HG03045 (cell line): ENCODE results near the gene SORCS3.

ENCODE experiments used
- ATAC-seq: cut with Tn5 transposase; IDR thresholded peaks from one replicate; pipeline ENCODE4 v1.9.1; 2021; ENCODE audit warnings: mild to moderate bottlenecking, moderate library complexity; ENCODE audit not compliant: unreplicated experiment

The SORCS3 gene

GRCh38 chr10:104641187-104641936, at the start of gene SORCS3:
SORCS3 (plus strand) TSS chr10:104641290.
- ATAC-seq: no peak

DNA sequence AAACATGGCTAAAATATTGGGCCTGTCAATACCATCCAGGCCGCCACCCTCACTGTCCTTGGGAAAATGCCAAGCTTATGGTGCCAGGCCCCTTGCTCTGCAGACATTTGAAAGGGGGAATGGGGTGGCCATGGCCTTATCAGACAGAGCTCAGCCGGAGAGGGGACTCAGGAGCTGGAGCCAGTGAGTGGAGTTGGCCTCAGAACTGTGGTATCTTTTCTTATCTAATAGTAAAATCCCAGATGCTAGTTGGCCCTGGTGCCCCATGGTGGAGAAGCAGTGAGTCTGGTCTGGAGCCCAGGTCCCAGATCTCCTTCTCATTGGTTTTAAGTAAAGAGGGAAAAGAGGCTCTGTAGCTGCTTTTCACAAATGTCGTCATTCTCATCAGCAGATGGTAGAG, 49.6 kb upstream of the SORCS3 start:
- no peak for ATAC-seq

DNA sequence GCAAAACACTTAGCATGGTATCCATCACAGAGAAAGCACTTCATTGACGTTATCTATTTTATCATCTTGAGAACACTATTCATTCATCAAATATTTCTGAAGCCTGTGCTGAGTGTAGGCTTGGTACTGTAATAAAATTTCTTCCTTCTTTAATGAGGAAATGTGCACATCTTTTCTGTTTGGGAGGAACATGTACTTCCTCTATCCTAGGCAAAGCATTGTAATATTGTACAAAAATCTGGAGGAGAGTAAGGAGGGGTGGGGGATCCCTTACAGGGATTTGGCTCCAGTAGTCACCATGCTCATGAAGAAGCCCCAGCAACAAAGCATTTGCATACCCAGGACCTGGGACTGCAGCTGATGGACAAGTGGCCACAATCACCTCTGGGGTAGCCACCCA, 39.9 kb upstream of the SORCS3 start:
- ATAC-seq: no peak

DNA sequence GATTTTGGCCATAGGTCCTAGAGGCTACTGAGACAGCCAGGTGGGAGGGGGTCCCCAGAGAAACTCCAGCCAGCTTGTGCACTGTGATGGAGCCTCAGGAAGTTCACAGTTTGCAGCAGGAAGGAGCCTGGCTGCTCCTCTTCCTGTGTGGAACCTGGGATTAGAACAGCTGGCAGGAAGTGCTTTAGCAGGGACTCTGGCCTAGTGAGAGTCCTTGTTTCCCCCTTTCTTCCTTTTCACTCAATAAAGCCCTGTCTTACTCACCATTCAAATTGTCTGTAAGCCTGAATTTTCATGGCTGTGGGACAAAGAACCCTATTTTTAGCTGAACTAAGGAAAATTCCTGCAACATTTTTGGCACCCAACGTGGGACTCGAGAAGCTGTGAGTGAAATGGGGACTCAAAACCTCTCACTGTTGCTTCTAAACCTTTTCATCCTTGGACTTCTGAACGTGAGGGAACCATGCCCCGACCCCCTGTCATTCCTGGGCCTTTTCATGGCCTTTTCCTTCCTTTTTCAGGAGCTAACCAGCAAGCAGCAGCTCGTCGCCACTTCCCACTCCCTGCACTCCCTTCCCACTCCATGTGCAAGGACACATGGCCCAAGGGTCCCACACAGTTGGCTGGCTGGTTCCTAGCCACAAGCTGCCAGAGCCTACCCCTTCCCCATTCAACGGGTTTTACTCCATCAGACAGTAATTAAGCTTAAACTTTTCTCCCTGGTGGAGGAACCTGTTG, 32.8 kb upstream of the SORCS3 start:
- ATAC-seq: no peak

GRCh38 chr10:104612571-104613205, 28.4 kb upstream of the SORCS3 start:
- no peak for ATAC-seq

DNA sequence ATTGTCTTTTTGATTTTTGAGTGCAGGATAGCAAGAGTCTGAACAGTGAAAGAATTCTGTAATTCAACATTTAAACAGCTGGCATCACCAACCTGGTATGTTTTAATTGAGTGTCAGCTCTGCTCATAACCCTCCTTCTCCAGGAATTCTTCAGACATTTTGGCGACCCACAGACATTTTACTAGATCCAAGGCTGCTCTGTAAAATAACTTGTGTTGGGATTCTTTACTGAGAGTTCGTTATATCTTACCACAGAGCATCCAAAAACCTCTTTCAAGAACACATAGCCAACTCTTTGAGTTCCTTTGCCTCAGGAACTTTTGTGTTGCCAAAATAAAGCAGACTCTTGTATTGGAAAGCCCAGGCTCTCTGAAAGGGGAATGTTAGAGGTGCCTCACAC, 27.7 kb upstream of the SORCS3 start:
- no peak for ATAC-seq

GRCh38 chr10:104614245-104614831, 26.8 kb upstream of the SORCS3 start:
- no peak for ATAC-seq

DNA sequence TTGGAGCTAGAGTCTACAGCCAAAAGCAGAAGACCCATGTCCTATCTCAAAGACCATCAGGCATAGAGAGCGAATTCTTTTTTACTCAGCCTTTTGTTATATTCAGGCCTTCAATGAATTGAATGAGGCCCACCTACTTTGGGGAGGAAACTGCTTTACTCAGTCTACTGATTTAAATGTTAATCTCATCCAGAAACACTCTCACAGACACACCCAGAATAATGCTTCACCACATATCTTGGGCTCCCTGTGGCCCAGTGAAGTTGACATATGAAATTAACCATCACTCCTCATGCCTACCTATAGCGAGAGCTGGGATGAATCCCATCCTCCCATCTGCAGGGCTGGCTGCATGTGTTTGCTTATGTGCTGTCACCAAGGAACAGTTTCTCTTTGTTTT, 26.0 kb upstream of the SORCS3 start:
- ATAC-seq: no peak

GRCh38 chr10:104617831-104618230, 23.3 kb upstream of the SORCS3 start:
- no peak for ATAC-seq

DNA sequence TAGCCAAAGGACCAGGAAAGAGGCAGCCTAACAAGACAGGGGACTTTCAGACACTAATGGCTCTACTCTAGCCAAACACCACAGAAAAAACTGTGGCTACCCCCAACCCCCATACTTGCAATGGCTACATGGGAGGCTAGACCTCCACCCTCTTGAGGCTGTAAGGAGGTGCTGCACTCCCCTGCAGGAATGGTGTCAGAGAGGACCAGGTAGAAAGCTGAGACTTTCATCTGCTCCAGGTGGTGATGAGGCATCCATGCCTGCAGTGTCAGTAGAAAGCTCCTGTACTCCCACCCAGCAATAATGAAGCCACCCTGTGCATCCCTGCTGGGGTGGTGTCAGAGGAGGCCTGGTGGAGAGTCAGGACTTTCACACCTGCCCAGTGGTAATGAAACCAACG, 18.9 kb upstream of the SORCS3 start:
- ATAC-seq: no peak

GRCh38 chr10:104622598-104623209, 18.4 kb upstream of the SORCS3 start:
- ATAC-seq: no peak

GRCh38 chr10:104630731-104631130, 10.4 kb upstream of the SORCS3 start:
- no peak for ATAC-seq

DNA sequence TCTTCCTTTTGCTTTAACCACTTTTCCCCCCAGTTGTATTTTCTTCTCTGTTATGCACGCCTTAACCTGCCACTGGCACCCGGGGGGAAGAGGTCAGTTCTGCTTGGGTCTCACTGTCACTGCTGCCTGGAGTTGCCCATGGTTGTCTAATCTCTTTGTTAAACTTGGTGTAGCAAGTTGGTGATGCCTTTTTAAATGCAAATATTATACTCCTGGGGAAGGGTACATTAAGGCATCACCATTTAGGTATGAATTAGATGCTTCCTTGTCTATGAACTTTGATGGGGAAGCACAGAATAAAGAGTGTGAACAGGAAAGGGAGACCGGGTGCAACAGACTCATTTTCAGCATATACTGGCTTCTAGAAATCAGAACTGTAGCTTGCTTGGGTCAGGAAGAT, 9.1 kb upstream of the SORCS3 start:
- no peak for ATAC-seq

- no peak for ATAC-seq
These were observed 2.1 kb upstream of the SORCS3 start for GRCh38 chr10:104638861-104639589.

- ATAC-seq: no peak
These were observed 1.3 kb upstream of the SORCS3 start for GRCh38 chr10:104639590-104640338.

DNA sequence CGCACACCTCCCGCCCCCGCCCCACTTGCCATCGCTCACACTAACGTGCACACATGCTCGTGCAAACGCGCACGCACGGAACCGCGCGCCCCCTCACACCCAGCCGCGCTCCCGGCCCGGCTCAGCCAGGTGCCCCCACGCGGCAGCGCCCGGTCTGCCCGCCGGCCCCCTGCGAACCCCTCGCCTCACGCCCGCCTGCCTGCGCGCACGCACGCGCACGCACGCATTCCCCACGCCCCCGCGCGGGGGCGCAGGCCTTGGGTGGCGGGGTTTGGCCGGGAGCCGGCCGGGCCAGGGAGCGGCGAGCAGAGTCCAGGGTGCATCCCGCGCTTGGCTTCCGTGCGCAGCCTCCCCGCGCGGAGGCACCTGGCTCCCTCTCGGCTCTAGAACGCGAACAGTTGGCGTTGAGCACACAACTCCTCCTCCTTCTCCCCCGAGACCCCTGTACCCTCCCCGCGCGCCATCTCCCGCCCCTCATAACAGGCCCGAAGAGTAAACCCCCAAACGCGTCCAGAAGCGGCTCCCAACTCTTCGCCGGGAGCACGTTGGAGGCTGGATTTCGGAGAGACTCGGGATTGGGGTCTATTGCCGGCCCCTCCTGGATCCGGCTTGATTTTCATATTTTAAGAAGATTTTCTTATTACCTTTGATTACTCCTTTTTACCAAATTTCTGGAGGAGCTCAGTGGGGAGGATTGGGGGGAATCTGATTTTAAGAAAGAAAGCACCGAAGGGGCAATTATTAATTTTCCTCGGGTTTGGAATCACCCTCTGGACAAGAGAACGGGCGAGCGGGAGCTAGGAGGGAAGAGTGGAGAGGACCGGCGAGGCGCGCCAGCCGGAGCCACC, 527 bp upstream of the SORCS3 start:
- no peak for ATAC-seq

DNA sequence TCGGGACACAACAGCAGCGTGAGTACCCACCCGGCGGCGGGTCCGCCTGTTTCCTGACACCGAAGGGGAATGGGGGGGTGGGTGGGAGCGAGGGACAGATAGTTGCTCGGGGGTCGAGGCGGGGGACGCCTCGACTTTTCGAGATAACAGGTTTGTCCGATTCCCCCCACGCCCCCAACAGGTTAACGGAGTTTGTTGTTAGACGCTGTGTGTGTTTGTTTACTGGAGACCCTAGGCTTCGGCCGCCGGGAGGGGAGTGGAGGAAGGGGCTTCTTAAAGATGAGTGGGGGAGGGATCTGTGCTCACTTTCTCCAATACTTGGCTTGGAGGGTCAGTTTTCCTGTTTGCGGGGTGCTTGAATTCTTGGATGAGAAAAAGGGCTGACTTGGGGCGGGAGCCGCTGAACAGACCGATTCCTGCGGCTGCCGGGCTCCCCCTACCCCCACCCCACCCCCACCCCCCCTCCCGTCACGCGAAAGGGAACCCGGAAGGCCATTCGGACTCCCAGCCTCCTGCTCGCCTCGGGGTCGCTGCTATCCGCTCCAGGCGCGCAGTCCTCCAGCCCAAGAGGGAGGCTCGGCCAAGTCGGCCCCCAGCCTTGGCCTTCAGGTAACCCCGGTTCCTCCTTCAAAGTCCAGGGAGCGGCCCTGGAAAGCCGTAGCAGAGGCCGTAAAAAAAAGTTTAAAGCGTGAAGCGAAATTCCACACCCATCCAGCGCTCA, 1.0 kb downstream of the SORCS3 start:
- no peak for ATAC-seq

DNA sequence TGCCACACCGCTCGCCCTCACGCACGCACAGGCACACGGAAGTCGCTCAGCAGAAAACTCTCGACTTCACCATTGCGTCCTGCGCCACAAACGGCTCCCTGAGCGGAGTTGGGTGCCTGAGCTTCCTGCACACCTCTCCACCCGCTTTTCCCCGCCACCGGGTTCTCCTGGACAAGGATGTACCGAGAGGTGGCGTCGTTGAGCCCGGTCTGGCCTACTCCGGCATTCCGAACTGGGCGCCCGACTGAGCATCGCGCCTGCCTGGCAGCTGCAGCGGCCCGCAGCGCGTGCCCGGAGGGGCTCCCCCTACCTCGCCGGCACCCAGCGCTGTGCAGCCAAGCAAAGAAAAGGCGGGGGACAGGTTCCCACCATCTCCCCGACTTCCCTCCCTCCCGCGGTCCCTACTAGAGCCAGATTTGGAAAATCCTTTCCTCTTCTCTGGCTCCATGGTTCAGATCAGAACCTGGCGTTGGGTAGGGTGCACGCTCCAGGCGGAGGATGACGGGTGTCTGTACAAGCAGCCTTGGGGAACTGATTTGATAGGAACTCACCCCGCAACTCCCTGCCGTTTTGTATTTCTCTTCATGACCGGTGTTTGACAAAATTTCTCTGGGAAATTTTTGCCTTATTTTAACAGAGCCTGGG, 1.7 kb downstream of the SORCS3 start:
- ATAC-seq: no peak
